Transverse colon (tissue), 4 donors: ENCODE results near the gene UMOD. TPM values are rescaled to one million over a fixed set of nuclear protein-coding genes. Genes with fewer than 3 reads are reported as not detected.
"Not testable (repeated sequence)": the region's sequence is repeated elsewhere in the genome, so short reads cannot be mapped to it uniquely, and the experiment has no call there.

Experiments
- DNase-seq: peaks from one replicate; pipeline ENCODE4 v3.0.0-alpha.2; 2019
- H3K27ac ChIP-seq, 4 donors: fragments of 200-600 bp; sonication (generic); 2 replicates each; pipeline ENCODE4 v1.5.1; 2016 to 2018; ENCODE audit warnings: inconsistent platforms in 4 of 4
- H3K27me3 ChIP-seq: fragments of 200-600 bp; sonication (generic); 2 replicates; pipeline ENCODE4 v1.5.1; 2017; ENCODE audit warnings: inconsistent platforms
- H3K36me3 ChIP-seq, 4 donors: fragments of 200-600 bp; sonication (generic); 2 replicates each; pipeline ENCODE4 v1.5.1; 2017 to 2019; ENCODE audit warnings: inconsistent platforms in 4 of 4
- H3K4me1 ChIP-seq, 4 donors: fragments of 200-600 bp; sonication (generic); 2 replicates each; pipeline ENCODE4 v1.5.1; 2017 to 2020; ENCODE audit warnings: inconsistent platforms in 4 of 4
- H3K4me3 ChIP-seq, 4 donors: fragments of 200-600 bp; sonication (generic); 1 replicate in 1 of 4; 2 replicates in 3 of 4; pipeline versions ENCODE4 v1.5.1 to v1.6.1; 2017 to 2019; ENCODE audit warnings: inconsistent platforms in 4 of 4
- H3K9me3 ChIP-seq, 2 donors: fragments of 200-600 bp; sonication (generic); 2 replicates each; pipeline ENCODE4 v1.5.1; 2017 to 2019; ENCODE audit warnings: inconsistent platforms in 2 of 2
- EP300 ChIP-seq: sonication (generic); formaldehyde crosslinking; IDR thresholded peaks from one replicate; pipeline ENCODE4 v1.6.1; 2017; ENCODE audit warnings: antibody characterized with exemption, low read depth
- POLR2A ChIP-seq: fragments of 450-650 bp; IDR thresholded peaks from one replicate; pipeline ENCODE4 v1.6.1; 2016; ENCODE audit warnings: antibody characterized with exemption, mild to moderate bottlenecking, moderate library complexity
- POLR2AphosphoS5 ChIP-seq, 3 donors: sonication (generic); formaldehyde crosslinking; IDR thresholded peaks; one replicate each; pipeline ENCODE4 v1.6.1; 2016; ENCODE audit warnings: antibody characterized with exemption in 3 of 3
- WGBS, 2 donors: methylation state at CpG; one replicate each; pipeline ENCODE4 v1.1.5; 2018; ENCODE audit warnings: low coverage in 1 of 2; 5-methylcytosine and 5-hydroxymethylcytosine counted together
- in situ Hi-C, 4 donors: fragments of 200-750 bp; cut with MboI; loops; one replicate each; pipeline versions ENCODE4 v1.15.0 to v1.15.1; 2017; ENCODE audit warnings: low sequenced_read_pairs in 3 of 4, low pct_ligation_motif_present in 1 of 4, low pct_unique_long_range_greater_than_20kb in 1 of 4
- intact Hi-C: fragments of 100-400 bp; cut with DNase I; formaldehyde crosslinking; loops from one replicate; pipeline ENCODE4 v1.15.1; 2023; ENCODE audit warnings: low total_unique reads
- total RNA-seq, 4 donors: library from RNA; depleted of rRNA; stranded (reverse); fragments of >200 nt; gene quantifications; one replicate each; pipeline ENCODE4 v1.1.0, GENCODE V29; 2016
- TF ChIP-seq, protein P1 (sequence below), 5 experiments: fragments of 200-600 bp in 3 of 5; fragments of 450-650 bp in 2 of 5; sonication (generic) in 3 of 5; IDR thresholded peaks; 1 replicate in 2 of 5; 2 replicates in 3 of 5; pipeline ENCODE4 v1.5.1; 2016 to 2017; ENCODE audit warnings: antibody characterized with exemption in 5 of 5, inconsistent platforms in 3 of 5, mild to moderate bottlenecking in 2 of 5, moderate library complexity in 1 of 5

Gene UMOD
- total RNA-seq, 4 donors from 2014 or later = not detected

DNA sequence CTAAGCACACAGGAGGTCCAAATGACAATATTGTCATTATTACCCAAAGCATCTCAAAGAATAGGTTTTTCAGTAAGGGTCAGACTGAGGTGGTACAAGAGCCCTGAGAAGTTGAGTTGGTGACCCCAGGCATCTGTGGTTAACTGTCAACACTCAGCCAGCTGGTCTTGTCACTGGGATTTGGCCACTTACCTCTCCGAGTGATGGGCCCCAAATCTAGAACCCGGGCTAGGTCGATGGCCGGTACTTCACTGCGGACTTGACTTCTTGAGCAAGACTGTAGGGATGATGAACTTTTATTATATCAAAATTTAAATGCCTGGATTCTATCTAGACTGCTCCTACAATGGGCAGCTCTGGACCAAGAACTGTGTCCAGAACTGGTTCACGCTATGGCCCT lies 36.8 kb downstream of the UMOD start:
- H3K9me3 ChIP-seq = no peaks in the 10 kb centered on the region
- no peak overlapping the region for H3K27ac ChIP-seq
- 90 to 95% methylated on average over 2 to 6 of the region's 6 CpGs for WGBS, 2 donors
- H3K4me3 ChIP-seq = no peak overlapping the region
- H3K4me1 ChIP-seq = no peaks in the 10 kb centered on the region
- TF ChIP-seq, protein P1, sequence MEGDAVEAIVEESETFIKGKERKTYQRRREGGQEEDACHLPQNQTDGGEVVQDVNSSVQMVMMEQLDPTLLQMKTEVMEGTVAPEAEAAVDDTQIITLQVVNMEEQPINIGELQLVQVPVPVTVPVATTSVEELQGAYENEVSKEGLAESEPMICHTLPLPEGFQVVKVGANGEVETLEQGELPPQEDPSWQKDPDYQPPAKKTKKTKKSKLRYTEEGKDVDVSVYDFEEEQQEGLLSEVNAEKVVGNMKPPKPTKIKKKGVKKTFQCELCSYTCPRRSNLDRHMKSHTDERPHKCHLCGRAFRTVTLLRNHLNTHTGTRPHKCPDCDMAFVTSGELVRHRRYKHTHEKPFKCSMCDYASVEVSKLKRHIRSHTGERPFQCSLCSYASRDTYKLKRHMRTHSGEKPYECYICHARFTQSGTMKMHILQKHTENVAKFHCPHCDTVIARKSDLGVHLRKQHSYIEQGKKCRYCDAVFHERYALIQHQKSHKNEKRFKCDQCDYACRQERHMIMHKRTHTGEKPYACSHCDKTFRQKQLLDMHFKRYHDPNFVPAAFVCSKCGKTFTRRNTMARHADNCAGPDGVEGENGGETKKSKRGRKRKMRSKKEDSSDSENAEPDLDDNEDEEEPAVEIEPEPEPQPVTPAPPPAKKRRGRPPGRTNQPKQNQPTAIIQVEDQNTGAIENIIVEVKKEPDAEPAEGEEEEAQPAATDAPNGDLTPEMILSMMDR (IDR thresholded peaks at IDR 0.05) = no peak
- TF ChIP-seq POLR2AphosphoS5 (IDR thresholded peaks at IDR 0.05) = no peak
- no peak for TF ChIP-seq POLR2A
- no peak for TF ChIP-seq EP300
- no peak for DNase-seq
- in situ Hi-C loops (no loop called here), intact Hi-C loops (no loop called here)
- H3K36me3 ChIP-seq = no peaks in the 10 kb centered on the region
- no peaks in the 10 kb centered on the region for H3K27me3 ChIP-seq

DNA sequence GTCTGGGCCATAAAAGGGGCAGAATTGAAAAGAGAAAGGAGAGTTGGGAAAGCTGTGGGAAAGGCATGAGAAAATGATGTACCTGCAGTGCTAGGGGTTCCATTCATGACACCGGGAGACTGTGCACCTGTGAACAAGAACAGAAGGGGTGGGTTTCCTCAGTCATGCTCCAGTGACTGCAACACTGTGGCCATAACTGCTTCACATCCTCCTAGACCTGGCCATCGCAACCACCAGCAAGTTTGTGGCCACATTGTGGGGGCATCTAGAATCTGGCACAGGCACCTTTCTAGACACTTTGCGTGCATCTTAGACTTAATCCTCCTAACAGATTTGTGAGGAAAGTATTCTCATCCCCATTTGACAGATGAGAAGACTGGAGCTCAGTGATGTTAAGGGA lies 37.9 kb downstream of the UMOD start:
- in situ Hi-C loops = no loop called here
- no peaks in the 10 kb centered on the region for H3K9me3 ChIP-seq
- no peaks in the 10 kb centered on the region for H3K27me3 ChIP-seq
- H3K4me1 ChIP-seq = no peaks in the 10 kb centered on the region
- H3K27ac ChIP-seq = no peak overlapping the region
- 84% methylated on average over 3 of the region's 3 CpGs; no CpG with 5 or more reads in 1 of the 2 donors for WGBS, 2 donors
- TF ChIP-seq EP300 (no peak), POLR2A (no peak), POLR2AphosphoS5 (IDR thresholded peaks at IDR 0.05) (no peak)
- TF ChIP-seq, protein P1 (IDR thresholded peaks at IDR 0.05) = no peak
- H3K4me3 ChIP-seq = no peak overlapping the region
- no peak for DNase-seq
- H3K36me3 ChIP-seq = no peaks in the 10 kb centered on the region
- intact Hi-C loops = no loop called here

DNA sequence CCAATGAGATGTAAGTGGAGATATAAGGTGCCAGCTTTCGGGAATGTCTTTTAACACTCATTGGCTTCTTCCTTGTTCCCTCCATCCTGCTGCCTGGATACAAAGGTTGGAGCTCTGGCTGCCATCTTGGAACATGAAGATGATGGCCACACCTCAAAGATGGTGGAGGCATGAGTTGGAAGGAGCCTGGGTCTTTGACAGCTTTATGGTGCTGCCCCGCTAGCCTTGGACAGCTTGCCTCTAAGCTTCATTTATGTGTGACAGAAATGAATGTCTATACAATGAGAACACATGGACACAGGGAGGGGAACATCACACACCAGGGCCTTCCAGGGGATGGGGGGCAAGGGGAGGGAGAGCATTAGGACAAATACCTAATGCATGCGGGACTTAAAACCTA lies 38.8 kb downstream of the UMOD start:
- H3K4me3 ChIP-seq = no peak overlapping the region
- H3K36me3 ChIP-seq = no peaks in the 10 kb centered on the region
- no peaks in the 10 kb centered on the region for H3K9me3 ChIP-seq
- 60 to 94% methylated on average over 1 to 3 of the region's 3 CpGs for WGBS, 2 donors
- in situ Hi-C loops = no loop called here
- intact Hi-C loops = no loop called here
- H3K4me1 ChIP-seq = no peaks in the 10 kb centered on the region
- DNase-seq = no peak
- no peak for TF ChIP-seq EP300
- no peak for TF ChIP-seq POLR2A
- TF ChIP-seq, protein P1 (IDR thresholded peaks at IDR 0.05) = no peak
- no peak for TF ChIP-seq POLR2AphosphoS5 (IDR thresholded peaks at IDR 0.05)
- H3K27me3 ChIP-seq = no peaks in the 10 kb centered on the region
- no peak overlapping the region for H3K27ac ChIP-seq

DNA sequence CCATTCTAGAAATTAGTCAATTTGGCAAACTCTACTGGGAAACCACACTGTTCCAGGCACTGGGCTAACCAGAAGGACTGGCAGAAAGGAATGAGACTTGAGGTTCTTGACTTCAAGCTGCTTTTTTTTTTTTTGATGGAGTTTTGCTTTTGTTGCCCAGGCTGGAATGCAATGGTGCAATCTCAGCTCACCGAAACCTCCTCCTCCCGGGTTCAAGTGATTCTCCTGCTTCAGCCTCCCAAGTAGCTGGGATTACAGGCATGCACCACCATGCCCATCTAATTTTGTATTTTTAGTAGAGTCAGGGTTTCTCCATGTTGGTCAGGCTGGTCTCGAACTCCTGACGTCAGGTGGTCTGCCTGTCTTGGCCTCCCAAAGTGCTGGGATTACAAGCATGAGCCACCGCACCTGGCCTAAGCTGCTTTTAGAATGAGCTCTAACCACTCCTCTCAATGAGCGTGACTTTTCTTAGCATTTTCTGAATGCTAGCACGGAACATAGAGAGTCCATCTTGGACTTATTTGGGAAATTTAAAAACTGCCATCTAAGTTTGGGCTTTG lies 39.9 kb downstream of the UMOD start:
- in situ Hi-C loops, intact Hi-C loops, H3K36me3 ChIP-seq, H3K27me3 ChIP-seq, H3K4me3 ChIP-seq, H3K9me3 ChIP-seq, H3K27ac ChIP-seq, H3K4me1 ChIP-seq, DNase-seq: not testable (repeated sequence)
- 88 to 100% methylated on average over 7 of the region's 7 CpGs for WGBS, 2 donors

DNA sequence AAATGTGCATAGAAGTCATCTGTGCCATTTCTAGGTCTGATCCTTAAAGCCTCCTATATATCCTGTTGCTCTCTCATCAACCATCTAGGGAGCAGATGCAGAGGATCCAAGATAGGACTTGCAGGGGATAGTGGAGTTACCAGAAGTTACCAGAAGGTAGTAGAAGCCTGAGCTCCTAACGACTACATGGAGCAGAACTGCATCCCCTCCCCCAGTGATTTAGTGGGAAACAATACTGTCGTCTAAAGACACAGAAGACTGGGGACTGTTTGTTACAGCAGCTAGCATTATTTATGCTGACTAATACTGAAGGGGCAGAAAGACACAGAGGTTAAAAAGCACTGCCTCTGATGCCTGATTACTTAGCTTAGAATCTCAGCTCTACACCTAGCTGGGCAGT lies 41.0 kb downstream of the UMOD start:
- in situ Hi-C loops = no loop called here
- Histone ChIP-seq H3K27me3 (no peaks in the 10 kb centered on the region), H3K4me3 (no peak overlapping the region), H3K9me3 (no peaks in the 10 kb centered on the region), H3K4me1 (no peaks in the 10 kb centered on the region), H3K36me3 (no peaks in the 10 kb centered on the region), H3K27ac (no peak overlapping the region)
- WGBS, 2 donors = 50 to 66% methylated on average over 1 to 2 of the region's 2 CpGs
- TF ChIP-seq POLR2AphosphoS5 (IDR thresholded peaks at IDR 0.05) (no peak), EP300 (no peak)
- no peak for DNase-seq
- intact Hi-C loops = no loop called here
